GM19397 (cell line): ENCODE data around the gene C20orf204.

Source experiments
- ATAC-seq: cut with Tn5 transposase; IDR thresholded peaks from one replicate; pipeline ENCODE4 v1.9.1; 2021; ENCODE audit warnings: mild to moderate bottlenecking, moderate library complexity; ENCODE audit not compliant: unreplicated experiment

Gene C20orf204

DNA sequence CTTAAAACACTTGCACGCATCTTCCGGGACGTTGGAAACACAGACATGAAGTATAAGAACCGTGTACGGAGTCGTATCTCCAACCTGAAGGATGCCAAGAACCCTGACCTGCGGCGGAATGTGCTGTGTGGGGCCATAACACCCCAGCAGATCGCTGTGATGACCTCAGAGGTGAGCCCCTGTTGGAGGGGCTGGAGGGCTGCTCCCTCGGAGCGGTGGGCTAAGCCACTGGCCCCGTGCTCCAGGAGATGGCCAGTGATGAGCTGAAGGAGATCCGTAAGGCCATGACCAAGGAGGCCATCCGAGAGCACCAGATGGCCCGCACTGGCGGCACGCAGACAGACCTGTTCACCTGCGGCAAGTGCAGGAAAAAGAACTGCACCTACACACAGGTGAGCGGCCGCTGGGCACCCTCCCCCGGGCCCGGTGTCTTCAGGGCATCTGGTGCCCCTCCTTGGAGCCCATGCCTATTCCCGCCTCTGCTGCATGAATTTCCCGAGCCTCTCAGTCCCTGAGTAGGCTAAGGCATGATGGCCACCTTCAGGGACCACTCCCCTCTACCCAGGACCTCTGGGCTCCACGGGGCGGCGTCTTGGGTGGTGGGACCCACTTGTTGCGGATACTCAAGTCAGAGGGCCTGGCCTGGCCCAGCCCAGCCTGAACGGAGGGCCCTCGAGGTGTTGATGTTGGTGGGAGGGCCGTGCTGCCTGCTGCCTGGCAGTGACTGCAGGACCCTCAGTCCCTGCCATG, 34.4 kb downstream of the C20orf204 start:
- ATAC-seq = no peak

- no peak for ATAC-seq
Observed at GRCh38 chr20:64071341-64072332, 35.7 kb downstream of the C20orf204 start.

DNA sequence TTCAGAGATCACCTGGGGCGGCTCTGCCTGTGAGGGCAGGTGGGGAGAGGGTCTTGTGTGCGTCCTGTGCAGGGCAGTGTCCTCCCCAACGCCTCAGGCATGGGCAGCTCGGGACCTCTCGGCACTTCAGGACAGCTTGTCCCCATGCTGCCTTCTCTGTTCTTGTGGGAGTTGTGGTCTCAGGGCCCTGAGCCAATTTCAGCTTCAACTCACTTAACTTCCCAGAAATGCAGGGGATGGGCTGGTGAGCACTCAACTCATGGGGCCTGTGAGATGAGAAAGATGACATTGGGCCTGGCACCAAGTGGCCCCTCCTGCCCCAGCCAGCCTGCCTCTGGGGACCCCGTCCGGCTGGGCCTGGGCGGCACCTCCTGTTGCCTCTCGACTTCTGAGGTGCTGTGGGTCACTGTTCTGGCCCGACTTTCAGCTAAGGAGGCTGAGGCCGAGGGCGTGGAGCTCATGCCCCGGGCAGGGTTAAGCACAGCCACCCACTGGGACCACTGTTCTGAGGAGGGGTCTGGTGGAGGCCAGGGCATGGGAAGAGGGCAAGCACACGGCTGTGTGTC, 36.6 kb downstream of the C20orf204 start:
- no peak for ATAC-seq

DNA sequence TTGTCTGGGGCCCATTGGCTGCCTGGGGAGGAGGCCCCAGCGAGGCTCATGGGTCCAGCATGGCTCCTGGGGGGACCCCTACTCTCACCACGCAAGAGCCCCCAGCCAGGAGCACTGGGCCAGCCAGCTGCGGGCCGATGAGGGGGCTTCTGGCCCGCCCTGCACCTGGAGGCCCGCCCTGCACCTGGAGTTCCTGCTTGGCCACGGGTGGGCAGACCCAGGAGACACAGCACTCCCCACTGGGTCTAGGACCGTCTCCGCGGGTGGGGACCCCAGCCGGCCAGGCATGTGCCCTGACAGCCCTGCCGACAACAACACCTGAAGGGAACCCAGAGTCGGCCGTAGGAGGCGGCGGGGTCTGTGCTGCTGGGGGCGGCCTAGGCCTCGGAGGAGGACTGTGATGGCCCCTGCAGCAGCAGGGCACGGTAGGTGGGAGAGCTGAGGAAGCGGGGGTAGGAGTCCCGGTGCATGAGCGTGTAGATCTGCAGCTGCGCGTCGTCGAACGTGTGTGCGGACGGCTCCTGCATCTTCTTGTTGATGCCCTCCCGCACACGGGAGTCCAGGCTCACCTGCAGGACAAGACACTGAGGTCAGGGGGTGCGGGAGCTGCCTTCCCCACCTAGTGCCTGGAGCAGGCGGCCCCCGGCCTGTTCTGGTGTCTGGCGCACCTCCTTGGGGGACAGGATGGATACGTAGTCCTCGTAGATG, 37.6 kb downstream of the C20orf204 start:
- ATAC-seq = no peak

- ATAC-seq = no peak
Observed at GRCh38 chr20:64074184-64074789, 38.3 kb downstream of the C20orf204 start.

GRCh38 chr20:64074963-64075362, 39.0 kb downstream of the C20orf204 start:
- ATAC-seq = no peak

GRCh38 chr20:64075556-64075955, 39.6 kb downstream of the C20orf204 start:
- no peak for ATAC-seq

- no peak for ATAC-seq
Observed at GRCh38 chr20:64076061-64076997, 40.3 kb downstream of the C20orf204 start.

- no peak for ATAC-seq
Observed at GRCh38 chr20:64077094-64077493, 41.1 kb downstream of the C20orf204 start.

GRCh38 chr20:64077541-64077875, 41.5 kb downstream of the C20orf204 start:
- no peak for ATAC-seq

DNA sequence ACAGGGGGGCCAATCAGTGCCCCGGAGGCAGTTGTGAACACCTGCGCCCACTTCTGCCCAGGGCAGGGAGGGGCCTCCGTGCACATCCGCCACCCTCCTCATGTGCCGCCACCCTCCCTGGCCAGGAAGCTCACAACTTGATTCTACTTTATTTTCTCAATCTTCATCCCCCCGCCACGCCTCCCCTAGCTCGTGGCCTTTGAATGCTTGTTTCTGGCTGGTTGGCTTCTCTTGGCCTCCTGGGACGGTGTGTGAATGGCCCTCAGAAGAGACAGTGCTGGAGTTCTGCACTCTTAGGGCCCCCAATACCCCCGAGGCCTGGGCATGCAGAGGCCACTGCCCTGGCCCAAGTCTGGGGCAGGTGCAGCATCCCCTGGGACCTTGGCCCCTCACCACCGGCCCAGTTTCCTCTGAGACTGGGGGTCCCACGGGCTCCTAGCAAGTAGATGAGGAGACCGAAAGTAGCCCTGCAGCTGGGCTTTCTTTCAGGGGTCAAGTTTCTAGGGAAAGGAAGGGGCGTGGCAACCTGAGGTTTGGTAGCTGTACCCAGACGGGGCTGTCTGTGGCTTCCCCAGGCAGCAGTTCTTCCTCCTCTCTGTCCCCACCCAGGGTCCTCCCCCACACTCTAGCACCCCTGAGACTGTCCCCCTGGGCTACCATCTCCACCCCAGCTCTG, 42.0 kb downstream of the C20orf204 start:
- no peak for ATAC-seq

DNA sequence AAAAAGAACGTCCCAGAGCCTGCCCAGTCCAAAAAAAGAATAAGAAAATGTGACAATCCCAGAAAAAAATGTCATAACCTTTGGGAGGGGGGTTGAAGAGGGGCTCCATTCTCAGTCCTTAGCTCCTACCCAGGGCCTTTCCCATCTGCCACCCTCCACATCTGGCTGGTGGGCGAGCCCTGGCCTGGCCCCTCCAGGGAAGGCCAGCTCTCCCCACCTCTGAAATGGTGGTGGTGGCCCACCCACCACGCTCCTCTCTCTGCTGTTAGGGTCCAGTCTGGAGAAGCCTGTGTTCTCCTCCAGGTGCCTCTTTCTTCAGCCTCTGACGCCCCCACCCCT, 42.9 kb downstream of the C20orf204 start:
- no peak for ATAC-seq

- ATAC-seq = peak; percentile 49
Observed at GRCh38 chr20:64079273-64080012, 43.5 kb downstream of the C20orf204 start, which contains the start of gene RGS19. RGS19 (minus strand) TSS chr20:64079518; CDS start chr20:64076886, 2,632 bp downstream.

DNA sequence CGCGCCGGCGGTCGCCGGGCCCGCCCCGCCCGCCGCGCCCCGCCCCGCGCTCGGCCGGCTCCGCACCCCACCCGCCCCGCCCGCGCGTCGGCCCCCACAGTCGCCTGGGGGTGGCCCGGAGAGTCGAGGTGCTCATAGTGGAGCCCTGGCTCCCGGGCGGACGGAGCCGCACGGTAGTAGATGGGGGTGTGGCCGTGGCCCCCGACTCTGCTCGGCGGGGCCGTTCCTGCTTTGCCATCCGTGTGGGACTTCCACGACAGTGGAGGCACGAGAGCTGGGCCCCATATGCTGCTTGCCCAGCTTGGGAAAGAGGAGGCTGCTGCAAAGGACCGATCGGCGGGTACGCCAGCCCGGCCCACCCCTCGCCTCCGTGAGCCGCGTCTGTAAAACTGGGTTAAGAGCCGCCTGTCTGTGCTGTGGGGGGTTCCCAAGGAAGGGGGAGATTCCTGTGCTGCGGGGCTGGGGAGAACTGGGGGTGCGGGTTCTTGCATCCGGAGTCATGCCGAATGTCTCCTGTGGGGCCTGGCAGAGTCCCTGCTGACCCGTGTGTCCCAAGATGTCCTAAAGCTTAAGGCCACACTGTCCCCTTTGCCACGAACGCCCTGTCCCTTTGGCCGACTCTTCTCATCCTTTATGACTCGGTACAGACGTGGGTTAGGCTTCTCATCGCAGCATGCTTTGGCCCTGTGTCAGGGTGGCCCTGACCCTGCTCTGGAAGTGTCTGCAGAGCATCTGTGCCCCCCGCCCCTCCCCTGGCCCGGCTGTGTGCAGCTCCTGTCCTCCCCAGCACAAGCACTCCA, 44.2 kb downstream of the C20orf204 start, which contains the start of gene OPRL1:
TSS of gene OPRL1 (plus strand) at position 70 of the 800 bp plus-strand sequence. CDS start 12,639 bp downstream, outside the sequence.
- no peak for ATAC-seq

- no peak for ATAC-seq
Observed at GRCh38 chr20:64080813-64081623, 45.0 kb downstream of the C20orf204 start.

GRCh38 chr20:64081624-64081964, 45.6 kb downstream of the C20orf204 start:
- no peak for ATAC-seq
